ENCODE data around the gene PPIB. TPM values are rescaled to one million over a fixed set of nuclear protein-coding genes. Genes with fewer than 3 reads are reported as not detected.

PPIB gene
- total RNA-seq (2014; rRNA removed; shearing (Covaris generic)) = 994 and 1,188 TPM in 2 replicates
- polyA plus RNA-seq (2016; fragmentation: Nextera tagmentation; extraction: Ambion mirVana) = 1,748 and 1,763 TPM in 2 replicates

- Histone ChIP-seq H3K27me3 (replicated peaks; ENCODE audit: insufficient read depth) (no peaks in the 10 kb centered on the region), H3K4me2 (ENCODE audit: unreplicated experiment) (peak within 1 kb of the TSS; percentile 97), H4K20me1 (ENCODE audit: insufficient read depth) (0 out of 2 replicates have a peak, but pooled peaks cover 10% of the 10 kb centered on the region), H2AFZ (peak within 1 kb of the TSS; percentile 94), H3K79me2 (ENCODE audit: insufficient read depth) (peaks cover 42% of the 10 kb centered on the region), H3K36me3 (ENCODE audit: low read depth) (peaks cover 29% of the 10 kb centered on the region), H3F3A (ENCODE audit: insufficient read depth) (peaks cover 77% of the 10 kb centered on the region), H3K4me3 (peak within 1 kb of the TSS; percentile 81), H3K9ac (peak within 1 kb of the TSS; percentile 91), H3K27ac (peak within 1 kb of the TSS; percentile 90), H3K9me2 (ENCODE audit: insufficient read depth) (no peaks in the 10 kb centered on the region), H3K9me3 (ENCODE audit: low read depth) (no peaks in the 10 kb centered on the region), H3K4me1 (ENCODE audit: insufficient read depth) (peaks cover 26% of the 10 kb centered on the region)
- WGBS, 2 experiments (ENCODE audit: low coverage in 1 of 2, low lambda C conversion rate in 2 of 2, missing lambda C conversion rate in 2 of 2) = 1% methylated on average over 41 to 54 of the region's 69 CpGs
- DNase-seq = peak; percentile 99
- in situ Hi-C loops (cut with MboI) = no loop called here
- no peak for TF ChIP-seq EZH2phosphoT487 (IDR thresholded peaks at IDR 0.05; ENCODE audit: insufficient read depth, low read depth)
- no peak for TF ChIP-seq EZH2 (IDR thresholded peaks at IDR 0.05; ENCODE audit: insufficient read depth, poor library complexity, severe bottlenecking)
Measured at GRCh38 chr15:64162869-64163658, at the start of gene PPIB. TSS of gene PPIB (minus strand) at chr15:64163022. CDS start at chr15:64162986, 36 bp downstream.

DNA sequence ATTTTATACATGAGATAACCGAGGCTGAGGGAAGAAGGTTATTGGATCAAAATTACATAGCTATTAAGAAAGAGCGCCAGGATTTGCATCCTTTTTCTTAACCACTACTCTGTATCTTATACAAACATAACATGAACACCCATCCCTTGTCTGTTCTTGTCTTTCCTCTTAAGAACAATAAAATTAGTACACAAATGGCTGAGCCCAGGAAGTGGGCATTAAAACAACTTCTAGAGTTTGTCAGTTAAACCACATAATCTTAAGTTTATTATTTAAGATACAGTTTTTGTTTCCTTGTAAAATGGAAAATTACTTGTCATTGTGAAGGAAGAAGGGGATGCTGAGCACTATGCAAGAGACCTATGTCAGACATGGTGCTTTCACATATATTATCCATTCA is 48.9 kb upstream of the PPIB start:
- Histone ChIP-seq H3K79me2 (ENCODE audit: insufficient read depth) (peaks cover 33% of the 10 kb centered on the region), H3K4me1 (ENCODE audit: insufficient read depth) (no peaks in the 10 kb centered on the region), H3K9me2 (ENCODE audit: insufficient read depth) (no peaks in the 10 kb centered on the region), H3K9me3 (ENCODE audit: low read depth) (no peaks in the 10 kb centered on the region), H3K36me3 (ENCODE audit: low read depth) (peaks cover 19% of the 10 kb centered on the region), H3K27me3 (replicated peaks; ENCODE audit: insufficient read depth) (no peaks in the 10 kb centered on the region), H4K20me1 (ENCODE audit: insufficient read depth) (no peaks in the 10 kb centered on the region), H2AFZ (no peak overlapping the region), H3F3A (ENCODE audit: insufficient read depth) (0 out of 2 replicates have a peak, but pooled peaks cover 15% of the 10 kb centered on the region), H3K9ac (no peak overlapping the region), H3K27ac (no peak overlapping the region), H3K4me3 (no peak overlapping the region), H3K4me2 (ENCODE audit: unreplicated experiment) (no peak overlapping the region)
- no peak for DNase-seq
- in situ Hi-C loops (cut with MboI) = loop anchor here (10.0 kb wide), 1 partner anchor 143 kb away; the partner anchor contains the start of gene CSNK1G1
- no peak for TF ChIP-seq EZH2phosphoT487 (IDR thresholded peaks at IDR 0.05; ENCODE audit: insufficient read depth, low read depth)
- no peak for TF ChIP-seq EZH2 (IDR thresholded peaks at IDR 0.05; ENCODE audit: insufficient read depth, poor library complexity, severe bottlenecking)
- 97 to 98% methylated on average over 2 of the region's 2 CpGs for WGBS, 2 experiments (ENCODE audit: low coverage in 1 of 2, low lambda C conversion rate in 2 of 2, missing lambda C conversion rate in 2 of 2)

DNA sequence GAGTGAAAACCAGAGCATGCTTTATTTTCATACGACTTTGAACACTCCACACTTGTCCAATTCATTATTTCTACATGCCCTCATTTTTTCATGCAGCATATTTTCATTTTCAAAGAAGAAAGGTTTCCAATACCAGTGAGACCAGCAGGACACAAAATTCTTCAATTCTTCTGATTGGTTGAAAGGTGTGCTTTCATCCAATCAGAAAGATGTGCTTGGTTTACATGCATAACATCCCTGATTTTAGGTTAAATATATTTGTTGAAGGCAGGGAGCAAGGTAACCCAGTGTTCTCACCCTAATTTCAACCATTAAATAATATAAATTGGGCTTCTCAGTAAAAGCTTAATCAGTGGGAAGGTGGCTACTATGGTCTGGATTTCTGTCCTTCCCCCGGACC is 47.5 kb upstream of the PPIB start:
- H3K9me3 ChIP-seq (ENCODE audit: low read depth) = no peaks in the 10 kb centered on the region
- H3K27ac ChIP-seq = no peak overlapping the region
- no peak overlapping the region for H3K4me2 ChIP-seq (ENCODE audit: unreplicated experiment)
- 0 out of 2 replicates have a peak, but pooled peaks cover 15% of the 10 kb centered on the region for H3F3A ChIP-seq (ENCODE audit: insufficient read depth)
- TF ChIP-seq EZH2phosphoT487 (IDR thresholded peaks at IDR 0.05; ENCODE audit: insufficient read depth, low read depth) = no peak
- no peak for TF ChIP-seq EZH2 (IDR thresholded peaks at IDR 0.05; ENCODE audit: insufficient read depth, poor library complexity, severe bottlenecking)
- H3K9me2 ChIP-seq (ENCODE audit: insufficient read depth) = no peaks in the 10 kb centered on the region
- peaks cover 20% of the 10 kb centered on the region; the same call in 1 of the 2 replicates for H3K79me2 ChIP-seq (ENCODE audit: insufficient read depth)
- no peak for DNase-seq
- in situ Hi-C loops (cut with MboI) = loop anchor here (10.0 kb wide), 1 partner anchor 144 kb away; the partner anchor contains the start of gene CSNK1G1
- no peak overlapping the region for H2AFZ ChIP-seq
- WGBS, 2 experiments (ENCODE audit: low coverage in 1 of 2, low lambda C conversion rate in 2 of 2, missing lambda C conversion rate in 2 of 2) = 72 to 76% methylated on average over 2 of the region's 2 CpGs
- H4K20me1 ChIP-seq (ENCODE audit: insufficient read depth) = no peaks in the 10 kb centered on the region
- H3K9ac ChIP-seq = no peak overlapping the region
- peaks cover 23% of the 10 kb centered on the region for H3K36me3 ChIP-seq (ENCODE audit: low read depth)
- H3K4me3 ChIP-seq = no peak overlapping the region
- no peaks in the 10 kb centered on the region for H3K4me1 ChIP-seq (ENCODE audit: insufficient read depth)
- H3K27me3 ChIP-seq (replicated peaks; ENCODE audit: insufficient read depth) = no peaks in the 10 kb centered on the region

DNA sequence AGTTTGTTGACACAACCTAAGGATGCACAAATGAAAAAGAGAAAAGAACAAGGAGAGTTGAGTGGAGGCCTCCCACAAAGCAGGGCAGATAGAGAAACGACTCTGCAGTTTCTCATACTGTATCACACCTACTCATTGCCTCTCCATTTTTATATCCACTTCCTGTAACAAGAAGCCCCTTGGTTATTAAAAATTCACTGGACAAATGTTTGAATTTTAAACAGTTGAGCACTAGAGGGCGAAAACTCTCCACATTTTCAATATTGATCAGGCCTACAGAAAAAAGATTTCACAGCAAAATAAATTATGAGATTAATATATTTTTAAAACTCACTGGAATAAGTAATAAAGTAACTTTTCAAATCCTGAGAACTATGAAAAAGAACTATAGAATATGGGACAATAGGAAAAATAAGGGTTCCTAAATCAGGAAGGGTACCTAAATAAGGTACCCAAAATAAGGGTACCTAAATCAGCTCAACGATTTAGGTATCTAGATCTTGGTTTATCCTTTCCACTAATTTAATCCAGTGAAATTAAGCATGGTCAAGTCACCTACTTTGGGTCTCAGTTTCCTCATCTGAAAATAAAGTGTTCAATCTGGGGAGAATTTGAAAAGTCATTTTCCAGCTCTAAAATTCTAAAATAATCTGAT is 47.0 kb upstream of the PPIB start:
- peaks cover 26% of the 10 kb centered on the region for H3K36me3 ChIP-seq (ENCODE audit: low read depth)
- H3K27ac ChIP-seq = no peak overlapping the region
- no peaks in the 10 kb centered on the region for H3K27me3 ChIP-seq (replicated peaks; ENCODE audit: insufficient read depth)
- WGBS, 2 experiments (ENCODE audit: low coverage in 1 of 2, low lambda C conversion rate in 2 of 2, missing lambda C conversion rate in 2 of 2) = 32 to 48% methylated on average over 3 of the region's 3 CpGs
- no peaks in the 10 kb centered on the region for H3K4me1 ChIP-seq (ENCODE audit: insufficient read depth)
- H3K4me3 ChIP-seq = no peak overlapping the region
- H3K9ac ChIP-seq = no peak overlapping the region
- no peaks in the 10 kb centered on the region for H3K9me2 ChIP-seq (ENCODE audit: insufficient read depth)
- no peak overlapping the region for H2AFZ ChIP-seq
- H3K79me2 ChIP-seq (ENCODE audit: insufficient read depth) = peaks cover 17% of the 10 kb centered on the region; the same call in 1 of the 2 replicates
- no peak overlapping the region for H3K4me2 ChIP-seq (ENCODE audit: unreplicated experiment)
- TF ChIP-seq EZH2phosphoT487 (IDR thresholded peaks at IDR 0.05; ENCODE audit: insufficient read depth, low read depth) (no peak), EZH2 (IDR thresholded peaks at IDR 0.05; ENCODE audit: insufficient read depth, poor library complexity, severe bottlenecking) (no peak)
- peak; percentile 64 for DNase-seq
- H4K20me1 ChIP-seq (ENCODE audit: insufficient read depth) = no peaks in the 10 kb centered on the region
- no peaks in the 10 kb centered on the region for H3K9me3 ChIP-seq (ENCODE audit: low read depth)
- H3F3A ChIP-seq (ENCODE audit: insufficient read depth) = 0 out of 2 replicates have a peak, but pooled peaks cover 15% of the 10 kb centered on the region
- in situ Hi-C loops (cut with MboI) = loop anchor here (10.0 kb wide), 1 partner anchor 145 kb away; the partner anchor contains the start of gene CSNK1G1
